ENCODE results near the gene LSS. TPM values are rescaled to one million over a fixed set of nuclear protein-coding genes. Genes with fewer than 3 reads are reported as not detected.
"Not testable (repeated sequence)": the region's sequence is repeated elsewhere in the genome, so short reads cannot be mapped to it uniquely, and the experiment has no call there.

LSS gene
- total and polyA plus RNA-seq, 2 donors from 2014 or later, result 15.8 to 24.6 TPM

GRCh38 chr21:46244602-46245001, 16.0 kb upstream of the LSS start:
- Histone ChIP-seq H3K4me3 (ENCODE audit: low read length in 3 of 3) (no peak overlapping the region), H3K36me3 (ENCODE audit: control insufficient read depth in 2 of 3, insufficient read depth in 3 of 3, low read length in 3 of 3) (peaks cover 16 to 65% (median 60%) of the 10 kb centered on the region in 3 donors), H3K9me3 (ENCODE audit: control insufficient read depth in 2 of 3, insufficient read depth in 1 of 3, low read length in 3 of 3) (no peaks in the 10 kb centered on the region), H3K9ac (ENCODE audit: low read length in 3 of 3) (no peak overlapping the region), H3K27ac (ENCODE audit: low read depth in 2 of 2, low read length in 2 of 2) (no peak overlapping the region), H3K27me3 (ENCODE audit: control insufficient read depth, insufficient read depth, low read length) (no peaks in the 10 kb centered on the region), H3K4me1 (ENCODE audit: control insufficient read depth in 2 of 3, insufficient read depth in 2 of 3, low read depth in 1 of 3, low read length in 3 of 3) (no peaks in the 10 kb centered on the region)
- TF ChIP-seq CTCF (IDR thresholded peaks at IDR 0.05; ENCODE audit: borderline replicate concordance, extremely low read depth, insufficient read depth), result no peak
- FAIRE-seq (no peak), DNase-seq (no peak)
- intact Hi-C loops (cut with DNase I), result no loop called here

GRCh38 chr21:46243960-46244361, 15.4 kb upstream of the LSS start:
- peaks cover 16 to 62% (median 60%) of the 10 kb centered on the region in 3 donors for H3K36me3 ChIP-seq (ENCODE audit: control insufficient read depth in 2 of 3, insufficient read depth in 3 of 3, low read length in 3 of 3)
- intact Hi-C loops (cut with DNase I), result no loop called here
- no peak for FAIRE-seq

GRCh38 chr21:46243325-46243724, 14.8 kb upstream of the LSS start:
- Histone ChIP-seq H3K9ac (ENCODE audit: low read length in 3 of 3) (no peak overlapping the region), H3K4me1 (ENCODE audit: control insufficient read depth in 2 of 3, insufficient read depth in 2 of 3, low read depth in 1 of 3, low read length in 3 of 3) (no peaks in the 10 kb centered on the region), H3K27me3 (ENCODE audit: control insufficient read depth, insufficient read depth, low read length) (no peaks in the 10 kb centered on the region), H3K36me3 (ENCODE audit: control insufficient read depth in 2 of 3, insufficient read depth in 3 of 3, low read length in 3 of 3) (peaks cover 16 to 64% (median 62%) of the 10 kb centered on the region in 3 donors), H3K4me3 (ENCODE audit: low read length in 3 of 3) (no peak overlapping the region), H3K27ac (ENCODE audit: low read depth in 2 of 2, low read length in 2 of 2) (no peak overlapping the region), H3K9me3 (ENCODE audit: control insufficient read depth in 2 of 3, insufficient read depth in 1 of 3, low read length in 3 of 3) (no peaks in the 10 kb centered on the region)
- intact Hi-C loops (cut with DNase I), result no loop called here
- DNase-seq (no peak), FAIRE-seq (no peak)
- TF ChIP-seq CTCF (IDR thresholded peaks at IDR 0.05; ENCODE audit: borderline replicate concordance, extremely low read depth, insufficient read depth), result no peak

More at GRCh38 chr21:46243960-46244361, 15.4 kb upstream of the LSS start:
- H3K4me3 ChIP-seq (ENCODE audit: low read length in 3 of 3), result no peak overlapping the region
- TF ChIP-seq CTCF (IDR thresholded peaks at IDR 0.05; ENCODE audit: borderline replicate concordance, extremely low read depth, insufficient read depth), result no peak
- H3K4me1 ChIP-seq (ENCODE audit: control insufficient read depth in 2 of 3, insufficient read depth in 2 of 3, low read depth in 1 of 3, low read length in 3 of 3), result no peaks in the 10 kb centered on the region
- H3K9ac ChIP-seq (ENCODE audit: low read length in 3 of 3), result no peak overlapping the region
- no peak for DNase-seq
- H3K27me3 ChIP-seq (ENCODE audit: control insufficient read depth, insufficient read depth, low read length), result no peaks in the 10 kb centered on the region
- H3K9me3 ChIP-seq (ENCODE audit: control insufficient read depth in 2 of 3, insufficient read depth in 1 of 3, low read length in 3 of 3), result no peaks in the 10 kb centered on the region
- H3K27ac ChIP-seq (ENCODE audit: low read depth in 2 of 2, low read length in 2 of 2), result no peak overlapping the region

- intact Hi-C loops (cut with DNase I); H3K27me3 ChIP-seq (ENCODE audit: control insufficient read depth, insufficient read depth, low read length): not testable (repeated sequence)
These were observed 13.0 kb upstream of the LSS start for GRCh38 chr21:46241577-46241976.

More at GRCh38 chr21:46241577-46241976, 13.0 kb upstream of the LSS start:
- H3K9ac ChIP-seq (ENCODE audit: low read length in 3 of 3); FAIRE-seq; H3K27ac ChIP-seq (ENCODE audit: low read depth in 2 of 2, low read length in 2 of 2); DNase-seq; H3K4me1 ChIP-seq (ENCODE audit: control insufficient read depth in 2 of 3, insufficient read depth in 2 of 3, low read depth in 1 of 3, low read length in 3 of 3); H3K4me3 ChIP-seq (ENCODE audit: low read length in 3 of 3); H3K9me3 ChIP-seq (ENCODE audit: control insufficient read depth in 2 of 3, insufficient read depth in 1 of 3, low read length in 3 of 3): not testable (repeated sequence)
- H3K36me3 ChIP-seq (ENCODE audit: control insufficient read depth in 2 of 3, insufficient read depth in 3 of 3, low read length in 3 of 3), result peaks cover 18 to 57% (median 52%) of the 10 kb centered on the region in 3 donors

Data from kidney (tissue), 14 donors.